Fibroblast of the aortic adventitia (primary cell): ENCODE data around the gene MATN4. TPM values are rescaled to one million over a fixed set of nuclear protein-coding genes. Genes with fewer than 3 reads are reported as not detected.

Experiments used
- DNase-seq: peaks from one replicate; pipeline ENCODE4 v3.0.0-alpha.2; 2010; ENCODE audit warnings: low read depth
- H3K4me3 ChIP-seq: 2 replicates; pipeline ENCODE4 v1.5.1; 2011; ENCODE audit warnings: low read depth, mild to moderate bottlenecking, control low read depth, low read length, moderate library complexity
- total RNA-seq: library from RNA; depleted of rRNA; stranded (reverse); fragments of >200 nt; gene quantifications from 2 replicates; pipeline ENCODE4 v1.2.3, GENCODE V29; 2012; ENCODE audit warnings: low replicate concordance
- TF ChIP-seq, protein P1 (sequence below): IDR thresholded peaks from 2 replicates; pipeline ENCODE4 v1.5.1; 2011; ENCODE audit warnings: mild to moderate bottlenecking, low read length, control low read depth, inconsistent platforms; ENCODE audit not compliant: insufficient read depth

MATN4 gene
- total RNA-seq, 1 donor, result not detected

GRCh38 chr20:45313943-45314342 lies 5.8 kb upstream of the MATN4 start:
- no peak for DNase-seq
- TF ChIP-seq, protein P1, sequence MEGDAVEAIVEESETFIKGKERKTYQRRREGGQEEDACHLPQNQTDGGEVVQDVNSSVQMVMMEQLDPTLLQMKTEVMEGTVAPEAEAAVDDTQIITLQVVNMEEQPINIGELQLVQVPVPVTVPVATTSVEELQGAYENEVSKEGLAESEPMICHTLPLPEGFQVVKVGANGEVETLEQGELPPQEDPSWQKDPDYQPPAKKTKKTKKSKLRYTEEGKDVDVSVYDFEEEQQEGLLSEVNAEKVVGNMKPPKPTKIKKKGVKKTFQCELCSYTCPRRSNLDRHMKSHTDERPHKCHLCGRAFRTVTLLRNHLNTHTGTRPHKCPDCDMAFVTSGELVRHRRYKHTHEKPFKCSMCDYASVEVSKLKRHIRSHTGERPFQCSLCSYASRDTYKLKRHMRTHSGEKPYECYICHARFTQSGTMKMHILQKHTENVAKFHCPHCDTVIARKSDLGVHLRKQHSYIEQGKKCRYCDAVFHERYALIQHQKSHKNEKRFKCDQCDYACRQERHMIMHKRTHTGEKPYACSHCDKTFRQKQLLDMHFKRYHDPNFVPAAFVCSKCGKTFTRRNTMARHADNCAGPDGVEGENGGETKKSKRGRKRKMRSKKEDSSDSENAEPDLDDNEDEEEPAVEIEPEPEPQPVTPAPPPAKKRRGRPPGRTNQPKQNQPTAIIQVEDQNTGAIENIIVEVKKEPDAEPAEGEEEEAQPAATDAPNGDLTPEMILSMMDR, result no peak

GRCh38 chr20:45313065-45313695 lies 5.1 kb upstream of the MATN4 start:
- TF ChIP-seq, protein P1, result no peak
- H3K4me3 ChIP-seq, result no peak overlapping the region
- no peak for DNase-seq

More at GRCh38 chr20:45313943-45314342, 5.8 kb upstream of the MATN4 start:
- H3K4me3 ChIP-seq, result no peak overlapping the region

DNA sequence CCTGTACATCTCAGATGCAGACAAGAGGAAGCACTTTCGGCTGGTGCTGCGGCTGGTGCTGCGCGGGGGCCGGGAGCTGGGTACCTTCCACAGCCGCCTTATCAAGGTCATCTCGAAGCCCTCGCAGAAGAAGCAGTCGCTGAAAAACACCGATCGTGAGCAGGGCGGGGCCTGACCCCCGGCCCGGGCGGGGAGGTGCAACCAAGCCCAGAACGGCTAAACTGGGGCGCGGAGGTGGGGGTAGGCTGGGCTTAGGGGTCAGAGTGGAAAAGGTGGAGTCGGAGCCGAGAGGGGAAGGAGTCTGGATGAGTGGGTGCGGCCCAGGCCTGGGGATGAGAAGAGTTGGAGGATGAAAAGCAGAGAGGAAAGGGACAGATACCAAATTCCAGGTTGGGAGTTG lies 4.1 kb upstream of the MATN4 start:
- H3K4me3 ChIP-seq, result no peak overlapping the region
- TF ChIP-seq, protein P1, result no peak
- DNase-seq, result no peak

- peak; percentile 40 for DNase-seq
- H3K4me3 ChIP-seq, result no peak overlapping the region
- TF ChIP-seq, protein P1, result peak; percentile 80
Observed at GRCh38 chr20:45311589-45312211, 3.6 kb upstream of the MATN4 start.

DNA sequence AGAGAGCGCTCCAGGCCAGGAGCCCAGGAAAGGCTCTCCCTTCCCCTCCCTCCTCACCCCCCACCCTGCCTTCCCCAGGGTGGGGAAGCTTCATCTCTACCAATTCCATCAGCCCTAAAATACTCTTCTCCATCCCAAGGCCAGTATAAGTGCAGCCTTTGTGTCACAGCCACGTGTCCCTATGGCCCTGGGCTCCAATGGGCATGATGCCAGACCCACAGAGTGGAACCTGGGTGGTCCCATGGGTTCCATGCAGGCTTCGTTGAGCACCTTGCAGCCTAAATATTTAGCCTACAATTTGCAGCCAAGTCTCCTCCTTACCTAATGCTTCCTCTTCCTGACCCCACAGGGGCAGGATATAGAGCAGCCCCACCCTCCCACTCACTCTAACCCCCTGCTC lies 976 bp upstream of the MATN4 start:
- H3K4me3 ChIP-seq, result no peak overlapping the region
- no peak for DNase-seq
- TF ChIP-seq, protein P1, result no peak

- no peak for DNase-seq
- no peak overlapping the region for H3K4me3 ChIP-seq
- TF ChIP-seq, protein P1, result no peak
Observed at GRCh38 chr20:45307076-45307640, 941 bp downstream of the MATN4 start.
